ENCODE results near the gene CD6.
"Not testable (repeated sequence)": the region's sequence is repeated elsewhere in the genome, so short reads cannot be mapped to it uniquely, and the experiment has no call there.

Gene CD6

DNA sequence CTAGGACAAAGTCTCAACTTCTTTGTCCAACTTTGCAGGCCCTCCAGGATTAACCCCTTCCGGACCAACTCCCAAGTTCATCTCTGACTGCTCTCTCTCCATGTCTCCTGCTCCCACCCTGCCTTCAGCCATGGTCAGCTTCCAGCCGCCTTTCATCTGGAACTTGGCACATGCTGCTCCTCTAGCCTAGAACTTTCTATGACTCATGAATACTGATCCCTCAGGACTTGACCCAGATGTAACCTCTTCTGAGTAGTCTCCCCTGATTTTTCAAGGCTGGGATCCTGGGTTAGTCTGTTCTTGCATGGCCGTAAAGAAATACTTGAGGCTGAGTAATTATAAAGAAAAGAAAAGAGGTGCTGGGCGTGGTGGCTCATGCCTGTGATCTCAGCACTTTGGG lies 14.3 kb upstream of the CD6 start:
- DNase-seq: no peak

DNA sequence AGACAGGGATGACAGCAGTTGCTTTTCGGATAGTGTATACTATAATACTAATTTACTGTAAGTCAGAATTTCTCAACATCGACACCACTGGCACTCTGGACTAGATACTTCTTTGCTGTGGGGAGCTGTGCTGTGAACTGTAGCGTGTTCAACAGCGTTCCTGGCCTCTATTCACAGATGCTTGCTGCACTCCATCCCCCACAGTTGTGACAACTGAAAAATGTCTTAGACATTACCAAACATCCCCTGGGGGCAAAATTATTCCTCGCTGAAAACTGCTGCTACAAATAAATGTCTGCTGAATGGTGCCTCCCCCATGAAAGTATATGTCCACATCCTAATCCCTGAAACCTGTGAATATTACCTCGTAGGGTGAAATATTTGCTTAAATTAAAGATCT lies 12.0 kb upstream of the CD6 start:
- no peak for DNase-seq

DNA sequence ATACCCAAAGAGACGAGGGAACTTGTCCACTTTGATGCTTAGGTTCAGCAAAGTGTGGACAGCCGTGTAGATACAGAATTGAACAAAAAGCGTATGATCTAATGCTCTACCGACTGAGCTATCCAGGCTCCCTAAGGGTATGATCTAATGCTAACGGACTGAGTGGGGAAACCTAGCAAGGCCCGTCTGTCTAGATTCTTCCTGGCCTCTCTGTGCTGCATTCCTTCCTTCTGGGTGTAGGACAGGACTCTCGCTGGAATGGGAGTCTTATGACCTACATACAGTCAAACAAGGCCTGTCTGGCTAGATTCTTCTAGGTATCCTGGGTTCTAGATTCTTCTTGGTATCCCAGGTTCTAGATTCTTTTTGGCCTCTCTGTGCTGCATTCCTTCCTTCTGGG lies 11.1 kb upstream of the CD6 start:
- no peak for DNase-seq

DNA sequence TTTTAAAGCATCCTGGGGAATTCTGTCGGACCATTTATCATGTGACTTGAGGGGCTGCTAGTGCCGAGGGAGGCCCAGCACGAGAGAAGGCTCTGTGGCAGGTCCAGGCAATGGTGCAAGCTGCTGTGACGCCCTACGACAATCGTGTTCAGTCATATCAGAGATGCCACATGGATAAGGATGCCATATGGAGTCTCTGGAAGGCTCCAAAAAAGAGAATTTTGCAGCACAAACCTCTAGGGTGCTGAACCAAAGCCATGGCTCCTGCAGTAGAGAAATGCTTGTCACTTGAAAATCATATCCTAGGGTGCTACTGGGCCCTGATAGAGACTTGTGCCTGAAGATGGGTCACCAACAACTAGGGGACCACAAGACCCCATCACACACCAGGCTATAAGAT lies 6.7 kb upstream of the CD6 start:
- DNase-seq: no peak

DNA sequence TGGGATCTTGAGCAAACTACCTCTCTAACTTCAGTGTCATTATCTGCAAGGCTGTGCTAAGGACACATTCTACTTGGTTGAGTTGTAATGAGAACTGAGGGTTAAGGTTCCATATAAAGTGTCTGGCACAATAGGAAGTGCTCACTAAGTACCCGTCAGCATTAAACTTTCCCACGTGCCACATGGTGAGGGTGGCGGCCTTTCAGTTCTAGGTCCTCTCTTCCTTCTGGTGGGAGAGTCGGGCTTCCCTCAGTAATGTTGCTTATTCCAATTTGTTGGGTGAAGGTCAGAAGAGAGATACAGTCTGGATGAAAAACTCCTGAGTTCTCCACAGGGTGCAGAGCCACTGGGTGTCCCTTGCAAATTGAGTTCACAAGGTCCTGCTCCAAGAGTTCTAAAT lies 4.6 kb upstream of the CD6 start:
- DNase-seq: no peak

DNA sequence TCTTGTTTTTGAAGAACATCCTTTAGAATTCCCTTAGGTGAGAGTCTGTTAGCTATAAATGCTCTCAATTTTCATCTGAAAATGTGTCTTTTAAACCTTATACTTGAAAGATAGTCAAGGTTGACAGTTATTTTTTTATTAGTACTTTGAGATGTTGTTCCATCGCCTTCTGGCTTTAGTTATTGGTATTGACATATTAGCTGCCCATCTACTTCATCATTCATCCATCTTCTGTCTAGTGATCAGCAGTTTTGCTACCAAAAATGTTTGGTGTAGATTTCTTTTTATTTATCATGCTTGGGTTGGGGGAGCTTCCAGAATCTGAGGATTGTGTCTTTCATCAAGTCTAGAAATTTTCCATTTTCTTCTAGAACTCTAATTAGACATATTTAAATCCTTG lies 3.3 kb upstream of the CD6 start:
- no peak for DNase-seq

DNA sequence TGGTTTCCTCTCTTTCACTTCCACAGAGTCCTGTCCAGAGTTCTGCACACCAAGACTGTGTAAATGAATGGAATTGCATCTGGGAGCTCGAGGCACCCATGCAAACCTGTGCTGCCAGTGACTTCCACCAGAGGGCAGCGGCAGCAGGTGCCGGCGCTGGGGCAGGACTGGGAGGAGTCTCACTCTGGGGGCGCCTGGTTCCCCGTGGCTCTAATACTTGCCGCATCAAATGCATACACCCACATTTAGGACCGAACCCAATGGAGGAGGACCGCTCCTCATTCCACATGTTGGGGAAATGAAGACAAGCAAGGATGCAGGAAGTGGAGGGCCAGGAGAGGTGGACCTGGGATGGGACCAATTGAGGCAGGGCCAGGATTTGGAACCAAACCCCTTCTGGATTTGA lies 1.1 kb upstream of the CD6 start:
- DNase-seq: peak; percentile 79

DNA sequence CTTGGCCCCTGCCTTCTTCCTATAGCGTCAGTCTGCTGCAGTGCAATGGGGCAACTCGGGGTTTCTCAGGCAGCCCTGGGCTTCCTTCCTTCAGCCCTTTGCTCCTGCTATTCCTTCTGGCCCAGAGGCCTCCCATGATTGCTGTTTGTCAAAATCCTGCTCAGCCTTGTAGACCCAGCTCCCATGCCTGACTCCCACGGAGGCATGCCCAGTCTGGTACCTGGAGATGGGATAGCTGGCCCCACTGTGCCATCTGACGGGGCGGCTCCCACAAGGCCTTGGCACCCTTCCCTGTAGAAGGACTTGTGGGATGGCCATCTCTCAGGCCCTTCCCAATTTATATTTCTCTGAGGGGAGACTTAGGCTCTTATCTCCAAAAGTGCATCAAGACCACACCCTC lies 590 bp upstream of the CD6 start:
- DNase-seq: no peak

DNA sequence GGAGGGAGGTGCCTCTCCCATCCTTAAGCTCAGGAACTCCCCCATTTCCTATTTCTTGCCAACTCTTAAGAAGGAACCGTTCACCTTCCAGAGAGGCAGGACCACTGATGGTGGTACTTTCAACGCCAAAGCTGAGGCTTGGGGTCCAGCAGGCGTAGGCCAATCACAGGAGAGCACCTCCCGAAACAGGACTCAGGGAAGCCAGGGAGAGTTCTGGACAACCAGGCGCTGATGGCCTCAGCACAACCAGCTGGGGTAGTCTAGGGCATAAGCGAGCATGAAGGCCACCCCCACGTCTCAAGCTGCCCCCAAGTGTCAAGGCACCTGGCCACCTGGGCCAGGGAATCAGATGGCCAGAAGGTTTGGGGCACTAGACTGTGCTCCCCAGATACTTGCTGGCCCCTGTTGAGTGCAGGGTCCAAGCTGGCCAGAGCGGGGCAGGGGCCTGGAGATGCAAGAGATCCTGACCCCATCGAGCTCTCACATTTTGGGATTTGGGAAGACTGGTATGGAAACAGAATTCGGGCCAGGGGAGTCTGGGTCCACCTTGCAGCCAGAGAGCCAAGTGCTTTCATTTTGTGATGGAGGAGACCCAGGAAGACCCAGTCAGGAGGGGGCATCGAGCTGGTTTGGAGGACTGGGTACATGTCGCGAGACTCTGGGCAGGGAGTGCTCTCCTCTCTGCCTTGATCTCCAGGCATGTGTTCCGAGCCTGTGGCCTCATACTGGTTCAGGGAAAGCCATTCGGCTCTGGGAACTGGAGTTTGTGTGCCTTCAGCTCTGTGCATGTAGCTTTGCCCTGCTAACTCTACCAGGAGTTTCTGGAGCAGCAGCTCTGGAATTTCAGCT lies 926 bp downstream of the CD6 start:
- peak; percentile 60 for DNase-seq

DNA sequence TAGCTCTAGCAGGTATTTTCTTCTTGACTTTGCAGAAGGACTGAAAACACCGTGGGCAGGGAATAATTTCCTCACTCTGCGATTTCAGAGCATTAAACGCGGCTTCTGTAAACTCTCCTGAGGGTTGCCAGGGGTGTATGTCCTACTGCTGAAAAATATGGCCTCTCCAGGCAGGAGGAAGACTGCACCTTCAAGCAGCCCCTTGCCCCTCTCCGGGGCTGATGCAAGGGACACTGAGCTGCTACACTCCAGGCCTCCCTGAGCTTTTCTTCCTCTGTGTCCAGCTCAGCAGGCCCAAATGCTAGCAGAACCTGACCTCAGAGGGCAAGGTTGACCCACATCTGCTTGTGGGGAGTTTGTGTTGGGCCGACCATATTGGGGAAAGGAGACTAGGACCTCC lies 2.2 kb downstream of the CD6 start:
- no peak for DNase-seq

DNA sequence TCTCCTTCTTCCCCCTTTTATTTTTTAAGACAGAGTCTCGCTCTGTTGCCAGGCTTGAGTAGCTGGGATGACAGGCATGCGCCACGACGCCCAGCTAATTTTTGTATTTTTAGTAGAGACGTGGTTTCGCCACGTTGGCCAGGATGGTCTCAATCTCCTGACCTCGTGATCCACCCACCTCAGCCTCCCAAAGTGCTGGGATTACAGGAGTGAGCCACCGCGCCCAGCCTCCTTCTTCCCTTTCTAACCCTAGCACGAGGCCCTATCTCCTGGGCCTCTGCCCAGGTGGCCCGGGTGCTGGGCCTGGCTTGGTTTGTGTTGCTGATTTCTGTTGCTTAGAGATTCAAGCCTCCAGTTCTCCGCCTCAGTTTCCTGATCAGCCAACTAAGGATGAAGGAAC lies 2.8 kb downstream of the CD6 start:
- not testable (repeated sequence) for DNase-seq

DNA sequence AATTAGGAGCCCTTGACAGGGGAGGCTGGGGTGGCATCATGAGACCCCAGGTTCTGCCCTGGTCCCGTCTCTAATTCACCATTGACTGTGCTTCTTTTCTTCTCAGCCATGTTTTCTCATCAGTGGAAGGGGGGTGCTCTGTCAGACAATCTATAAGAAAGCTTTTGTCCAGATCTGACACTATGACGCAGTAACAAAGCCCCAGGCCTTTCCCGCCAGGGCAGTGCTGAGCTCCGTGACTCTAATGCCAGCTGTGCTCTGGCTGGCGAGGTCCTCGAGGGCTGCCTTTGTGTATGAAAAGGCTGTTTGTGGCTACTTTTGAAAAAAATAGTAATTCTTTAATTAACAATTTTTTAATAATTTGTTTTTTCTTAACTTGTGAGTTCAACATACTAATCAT lies 3.2 kb downstream of the CD6 start:
- peak; percentile 63 for DNase-seq

DNA sequence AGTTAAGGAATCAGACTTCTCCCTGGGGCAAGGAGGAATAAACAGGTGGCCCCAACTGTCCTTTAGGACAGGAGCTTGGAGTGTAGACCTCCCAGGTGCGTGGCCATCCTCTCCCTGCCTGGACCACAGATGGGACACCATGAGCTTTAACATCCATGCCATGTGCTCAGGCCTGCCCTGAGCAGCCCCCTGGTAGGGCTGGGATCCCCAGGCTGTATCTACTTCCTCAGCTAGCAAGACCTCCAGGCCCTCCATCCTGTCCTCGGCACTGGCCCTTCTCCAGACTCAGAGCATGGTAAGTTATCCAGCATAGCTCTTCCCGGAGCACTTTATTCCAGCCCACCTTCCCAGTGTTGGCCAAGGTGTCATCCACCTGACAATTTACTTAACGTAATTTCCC lies 5.7 kb downstream of the CD6 start:
- no peak for DNase-seq

DNA sequence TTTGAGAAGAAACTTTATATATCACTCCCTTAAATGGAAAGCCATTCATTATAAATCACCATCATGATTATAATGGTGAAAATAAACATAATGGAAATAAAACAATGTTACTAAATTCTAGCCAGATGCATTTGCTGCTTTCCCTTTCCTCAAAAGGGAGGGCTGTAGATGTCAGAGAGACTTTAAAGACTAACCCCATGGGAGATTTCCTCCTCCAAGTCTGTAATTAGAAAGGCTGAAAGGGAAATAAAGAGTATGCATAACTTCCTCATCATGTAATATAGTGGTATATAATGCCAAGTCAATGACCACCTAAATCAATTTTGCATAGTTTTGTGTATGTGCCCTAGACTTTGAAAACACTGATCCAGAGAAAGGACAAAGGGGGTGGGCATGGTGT lies 6.4 kb downstream of the CD6 start:
- DNase-seq: no peak

DNA sequence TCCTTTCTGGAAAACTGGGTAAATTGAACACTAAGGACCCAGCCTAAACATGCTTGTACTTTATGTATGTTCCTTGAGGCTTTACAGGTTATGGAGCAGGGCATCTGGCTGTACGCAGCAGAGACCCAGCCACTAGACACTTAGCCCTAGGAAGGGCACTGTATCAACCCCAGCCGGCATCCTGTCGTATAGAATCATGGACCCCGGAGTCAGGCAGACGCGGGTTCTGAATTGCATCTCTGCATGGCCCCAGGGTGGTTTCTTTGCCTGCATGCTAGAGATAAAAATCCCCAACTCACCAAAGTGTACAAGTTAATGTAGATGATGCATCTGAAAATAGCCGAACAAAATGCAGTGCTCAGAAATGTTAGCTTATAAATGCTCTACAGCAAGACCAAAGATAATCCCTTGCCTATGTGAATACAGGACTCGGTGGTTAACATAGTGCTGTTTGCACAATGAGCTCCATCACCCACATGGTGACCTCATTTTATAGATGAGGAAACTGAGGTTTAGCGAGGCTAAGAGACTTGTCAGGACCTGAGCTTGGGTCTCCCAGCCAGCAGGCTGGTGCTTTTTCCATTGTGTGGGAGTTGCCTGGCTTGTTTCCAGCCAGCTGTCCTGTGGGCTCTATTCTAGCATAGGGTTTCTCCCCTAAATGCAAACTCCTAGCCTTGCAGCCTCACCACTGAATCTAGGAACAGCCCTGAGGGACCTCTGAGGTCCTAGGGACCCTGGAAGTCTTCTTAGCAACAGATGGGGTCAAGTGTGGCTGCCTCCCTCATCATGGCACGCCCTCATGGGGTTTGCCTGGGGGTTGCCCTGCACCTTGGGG lies 7.3 kb downstream of the CD6 start:
- DNase-seq: peak; percentile 78

DNA sequence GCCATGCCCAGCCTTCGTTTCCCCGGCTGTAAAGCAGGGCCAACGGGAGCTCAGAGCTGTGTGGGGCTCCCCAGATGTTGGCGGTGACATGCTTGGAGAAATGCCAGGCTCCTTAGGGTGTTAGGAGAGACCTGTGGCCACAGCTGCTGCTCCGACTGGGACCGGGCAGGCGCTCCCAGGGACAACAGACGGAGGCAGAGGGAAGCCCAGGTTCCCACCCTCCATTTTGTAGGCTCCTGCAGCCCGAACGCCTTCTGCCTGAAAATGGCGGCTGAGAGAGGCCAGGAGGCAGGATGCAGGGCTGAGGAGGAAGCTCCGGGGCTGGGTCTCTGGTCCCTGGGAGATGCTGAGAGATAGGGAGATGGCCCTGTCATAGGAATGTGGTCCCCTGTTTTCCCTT lies 10.0 kb downstream of the CD6 start:
- no peak for DNase-seq

DNA sequence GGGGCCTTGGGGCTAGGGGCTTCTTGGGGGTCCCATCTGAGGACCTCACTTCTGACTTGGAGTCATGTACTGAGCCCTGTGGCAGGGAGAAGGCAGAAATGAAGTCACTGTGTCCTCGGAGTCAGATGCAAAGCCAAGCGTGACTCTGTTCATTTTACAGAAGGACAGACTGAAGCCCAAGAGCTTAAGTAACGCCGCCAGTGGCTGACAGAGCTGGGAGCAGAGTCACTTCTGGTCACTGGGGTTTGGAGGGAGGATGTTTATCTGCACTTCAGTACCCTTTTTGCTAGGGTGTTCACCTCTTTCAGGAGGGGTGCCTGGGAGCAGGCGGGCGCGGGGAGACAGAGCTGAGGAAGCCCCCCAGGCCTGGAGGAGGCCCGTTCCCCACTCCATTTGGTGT lies 10.7 kb downstream of the CD6 start:
- DNase-seq: peak; percentile 54

DNA sequence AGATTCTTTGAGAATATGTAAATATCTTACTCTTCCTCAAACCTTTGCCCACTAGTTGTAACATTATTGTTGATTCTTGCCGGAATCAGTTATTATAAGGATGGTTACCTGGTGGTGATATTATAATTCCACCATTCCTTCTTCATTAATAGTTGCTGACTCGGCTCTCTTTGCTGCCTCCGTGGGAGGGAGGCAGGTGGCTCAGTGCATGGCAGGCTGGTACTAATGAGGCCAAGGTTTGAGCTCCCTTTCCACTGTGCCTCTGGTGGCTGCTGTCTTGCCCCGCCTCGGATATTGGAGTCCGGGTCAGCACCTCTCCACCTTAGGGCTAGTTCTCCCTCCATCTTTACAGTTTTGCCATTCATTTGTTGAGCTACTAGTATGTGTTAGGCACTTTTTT lies 12.7 kb downstream of the CD6 start:
- DNase-seq: no peak

DNA sequence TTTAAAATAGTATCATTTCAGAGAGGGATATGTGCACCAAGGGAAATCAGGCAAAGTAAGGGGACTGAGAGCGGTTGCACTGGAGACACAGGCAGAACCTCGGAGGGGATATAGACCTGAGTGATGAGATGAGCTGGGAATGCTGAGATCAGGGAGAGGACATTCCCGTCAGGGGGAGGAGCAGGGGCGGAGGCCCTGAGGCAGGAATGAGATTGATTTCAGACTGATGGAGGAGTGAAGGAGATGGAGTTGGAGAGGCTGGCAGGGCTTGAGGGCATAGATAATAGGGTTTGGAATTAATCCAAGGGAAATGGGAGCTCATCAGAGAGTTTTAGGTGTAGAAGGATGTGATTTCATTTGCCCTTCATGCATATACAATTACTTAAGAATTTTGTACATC lies 13.2 kb downstream of the CD6 start:
- DNase-seq: no peak

DNA sequence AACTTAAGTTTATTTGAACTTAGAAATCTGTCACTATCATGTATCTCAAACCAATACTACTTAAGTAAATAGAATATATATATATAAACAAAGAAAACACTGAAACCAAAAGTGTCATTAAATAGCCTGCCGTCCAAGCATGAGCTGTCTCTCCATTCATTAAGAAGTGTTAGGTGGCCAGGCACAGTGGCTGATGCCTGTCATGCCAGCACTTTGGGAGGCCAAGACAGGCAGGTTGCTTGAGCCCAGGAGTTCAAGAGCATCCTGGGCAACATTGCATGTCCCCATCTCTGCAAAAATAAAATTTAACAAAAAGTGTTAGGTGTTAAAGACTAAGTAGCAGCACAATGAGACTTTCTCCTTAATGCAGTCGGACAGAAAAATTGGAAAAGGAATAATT lies 14.0 kb downstream of the CD6 start:
- no peak for DNase-seq

DNA sequence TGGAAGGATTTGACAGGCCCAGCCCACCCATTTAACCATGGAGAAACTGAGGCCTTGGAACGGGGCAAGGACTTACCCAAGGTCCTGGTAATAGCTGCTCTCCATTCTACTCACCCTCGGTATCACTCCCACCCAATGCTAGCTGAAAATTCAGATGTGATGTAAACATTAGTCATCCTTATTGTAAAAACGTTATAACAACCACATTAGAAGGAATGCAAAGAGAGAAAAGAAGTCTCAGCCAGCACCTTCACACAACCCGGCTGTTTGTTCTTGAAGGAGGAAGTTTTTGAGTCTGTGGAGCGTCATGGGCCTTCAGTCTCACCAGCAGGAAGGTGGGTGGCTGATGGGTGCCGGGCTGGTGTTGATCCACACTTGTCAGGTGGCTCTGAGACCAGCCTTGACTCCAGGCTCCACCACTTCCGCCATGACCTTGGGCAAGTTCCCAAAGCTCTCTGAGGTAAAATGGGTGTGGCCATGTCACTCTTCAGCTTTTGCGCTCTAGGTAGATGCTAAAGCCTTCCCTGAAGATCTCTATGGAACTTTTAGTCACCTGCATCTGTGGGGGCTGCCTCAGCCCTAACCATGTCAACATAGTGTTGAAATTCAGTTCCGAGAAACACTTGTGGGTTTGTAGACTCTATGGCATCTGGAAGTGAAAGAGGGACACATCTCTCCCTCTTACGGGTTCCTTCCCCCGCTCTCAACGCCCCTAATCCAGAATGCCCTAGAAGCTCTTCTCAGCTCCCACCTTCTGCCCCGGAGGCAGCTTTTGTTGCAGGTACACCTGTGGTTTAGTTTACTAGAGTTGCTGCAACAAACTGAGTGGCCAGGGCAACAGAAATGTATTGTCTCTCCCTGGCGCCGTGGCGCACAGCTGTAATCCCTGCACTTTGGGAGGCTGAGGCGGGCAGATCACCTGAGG lies 14.8 kb downstream of the CD6 start:
- peak; percentile 90 for DNase-seq

DNA sequence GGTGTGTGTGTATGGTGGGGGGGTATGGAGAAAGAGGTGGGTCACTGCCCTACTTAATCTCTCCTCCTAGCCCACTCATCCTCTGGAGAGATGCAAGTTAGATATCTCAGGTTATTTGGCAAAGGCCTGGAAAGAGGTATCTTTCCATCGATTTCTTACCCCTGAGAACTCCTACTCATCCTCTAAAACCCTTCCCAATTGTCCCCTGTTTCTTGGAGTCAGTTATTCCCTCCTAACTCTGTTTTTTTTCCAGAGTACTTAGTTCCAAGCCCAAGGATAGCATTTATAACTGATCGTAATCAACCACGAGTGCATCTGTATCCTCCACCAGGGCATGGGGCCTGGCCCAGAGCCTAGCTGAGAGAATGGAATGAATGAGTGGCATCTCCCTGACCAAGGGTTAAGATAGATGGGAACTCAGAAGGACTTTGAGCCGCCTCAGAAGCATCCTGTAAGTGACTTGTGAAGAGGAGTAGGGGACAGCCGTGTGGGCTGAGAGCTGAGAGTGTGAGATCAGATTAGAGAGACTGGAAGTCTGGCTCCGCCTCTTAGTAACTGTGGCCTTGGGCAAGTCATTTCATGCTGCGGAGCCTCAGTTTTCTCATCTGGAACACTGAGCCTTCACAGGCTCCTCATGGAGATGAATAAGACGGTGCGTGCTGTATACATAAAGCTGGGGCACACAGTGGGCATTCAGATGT lies 16.2 kb downstream of the CD6 start:
- peak; percentile 85 for DNase-seq

DNA sequence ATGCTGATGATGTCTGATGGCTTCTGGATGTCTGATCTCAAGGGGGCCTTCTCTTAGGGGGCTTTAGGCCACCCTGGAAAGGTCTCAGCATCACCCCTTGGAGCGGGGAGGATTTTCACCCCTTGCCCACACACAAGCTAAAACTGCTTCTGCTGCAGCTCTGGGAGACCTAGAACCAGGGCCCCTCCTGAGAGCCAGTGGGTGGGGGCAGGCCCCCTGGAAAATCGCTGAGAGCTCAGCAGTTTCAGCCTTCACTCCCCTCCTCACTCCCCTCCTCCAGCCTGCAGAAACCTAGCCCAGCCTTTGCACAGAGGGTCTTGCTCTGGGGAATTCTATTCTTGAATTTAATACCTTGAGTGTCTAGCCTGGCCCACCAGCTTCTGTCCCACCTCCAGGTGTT lies 17.2 kb downstream of the CD6 start:
- DNase-seq: no peak

Data from activated CD4-positive, alpha-beta T cell treated with anti-CD3 and anti-CD28 coated beads, Interleukin-2, amount 50 U/mL, for 16 hours (primary cell).